Measurements from ENCODE around the gene COX8A. TPM values are rescaled to one million over a fixed set of nuclear protein-coding genes. Genes with fewer than 3 reads are reported as not detected.

The COX8A gene
- total and polyA plus RNA-seq, 7 donors = 419 to 1,691 (median 659) TPM

GRCh38 chr11:64023712-64024710 lies 49.6 kb downstream of the COX8A start:
- Histone ChIP-seq H3K4me1 (peaks cover 0 to 10% (median 8%) of the 10 kb centered on the region in 4 donors), H3K9me3 (no peaks in the 10 kb centered on the region), H3K4me3 (no peak overlapping the region), H3K36me3 (no peaks in the 10 kb centered on the region), H3K27me3 (peaks cover 0 to 12% (median 0%) of the 10 kb centered on the region in 3 donors), H3K27ac (peak overlapping the region in 2 of 4 donors; percentile 4 to 38)
- TF ChIP-seq POLR2A (IDR thresholded peaks at IDR 0.05) (no peak), POLR2AphosphoS5 (IDR thresholded peaks at IDR 0.05) (no peak), EP300 (IDR thresholded peaks at IDR 0.05) (no peak)
- TF ChIP-seq, protein P1, sequence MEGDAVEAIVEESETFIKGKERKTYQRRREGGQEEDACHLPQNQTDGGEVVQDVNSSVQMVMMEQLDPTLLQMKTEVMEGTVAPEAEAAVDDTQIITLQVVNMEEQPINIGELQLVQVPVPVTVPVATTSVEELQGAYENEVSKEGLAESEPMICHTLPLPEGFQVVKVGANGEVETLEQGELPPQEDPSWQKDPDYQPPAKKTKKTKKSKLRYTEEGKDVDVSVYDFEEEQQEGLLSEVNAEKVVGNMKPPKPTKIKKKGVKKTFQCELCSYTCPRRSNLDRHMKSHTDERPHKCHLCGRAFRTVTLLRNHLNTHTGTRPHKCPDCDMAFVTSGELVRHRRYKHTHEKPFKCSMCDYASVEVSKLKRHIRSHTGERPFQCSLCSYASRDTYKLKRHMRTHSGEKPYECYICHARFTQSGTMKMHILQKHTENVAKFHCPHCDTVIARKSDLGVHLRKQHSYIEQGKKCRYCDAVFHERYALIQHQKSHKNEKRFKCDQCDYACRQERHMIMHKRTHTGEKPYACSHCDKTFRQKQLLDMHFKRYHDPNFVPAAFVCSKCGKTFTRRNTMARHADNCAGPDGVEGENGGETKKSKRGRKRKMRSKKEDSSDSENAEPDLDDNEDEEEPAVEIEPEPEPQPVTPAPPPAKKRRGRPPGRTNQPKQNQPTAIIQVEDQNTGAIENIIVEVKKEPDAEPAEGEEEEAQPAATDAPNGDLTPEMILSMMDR (IDR thresholded peaks at IDR 0.05) = no peak
- intact Hi-C loops (cut with DNase I) = no loop called here
- 85 to 88% methylated on average over 20 of the region's 20 CpGs for WGBS, 2 donors
- DNase-seq = no peak

DNA sequence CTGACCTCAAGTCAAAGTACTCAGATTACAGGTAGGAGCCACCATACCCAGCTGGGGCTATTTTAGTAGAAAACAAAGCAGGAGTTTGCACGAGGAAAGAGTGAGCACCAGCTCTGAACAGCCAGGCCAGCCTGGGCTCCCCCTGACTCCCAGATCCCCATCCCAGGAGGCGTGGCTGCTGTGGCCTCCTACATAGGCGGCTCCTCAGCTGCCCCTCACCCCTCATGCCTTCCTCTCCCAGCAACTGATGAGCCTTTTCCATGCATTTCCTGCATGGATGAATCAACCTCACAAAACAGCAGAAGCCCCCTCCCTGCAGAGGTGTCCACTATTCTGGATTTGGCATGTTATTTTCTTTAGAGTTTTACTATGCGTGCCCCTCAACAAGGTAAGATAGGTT lies 50.8 kb downstream of the COX8A start:
- intact Hi-C loops (cut with DNase I) = no loop called here
- no peak for TF ChIP-seq POLR2AphosphoS5 (IDR thresholded peaks at IDR 0.05)
- TF ChIP-seq EP300 (IDR thresholded peaks at IDR 0.05) = no peak
- TF ChIP-seq POLR2A (IDR thresholded peaks at IDR 0.05) = no peak
- TF ChIP-seq, protein P1 (IDR thresholded peaks at IDR 0.05) = no peak
- Histone ChIP-seq H3K27me3 (peaks cover 0 to 12% (median 0%) of the 10 kb centered on the region in 3 donors), H3K4me3 (no peak overlapping the region), H3K4me1 (peaks cover 0 to 10% (median 8%) of the 10 kb centered on the region in 4 donors), H3K36me3 (no peaks in the 10 kb centered on the region), H3K27ac (no peak overlapping the region), H3K9me3 (no peaks in the 10 kb centered on the region)
- WGBS, 2 donors = 90 to 91% methylated on average over 4 of the region's 4 CpGs
- no peak for DNase-seq

Small RNA genes lying within 50 kb of the gene (small RNA-seq; reads per million reads assigned to genes)
- 0 reads per million in 3 donors for gene RNU6-45P

Other genes with a start within 250 kb of the COX8A start
- 10 to 100 TPM; 11.1 to 20.4 (median 13.6) TPM for gene ZFTA, start 205.8 kb upstream of the COX8A start, total RNA-seq
- 1 to 10 TPM in 2 of 3 donors, under 1 TPM in 1; 0.69 to 4.0 (median 3.6) TPM for gene ZFTA, start 205.8 kb upstream of the COX8A start, polyA plus RNA-seq
- 10 to 100 TPM; 12.2 to 15.2 (median 14.1) TPM for gene SPINDOC, start 161.2 kb upstream of the COX8A start, total RNA-seq
- 10 to 100 TPM in 1 of 3 donors, 1 to 10 TPM in 2; 4.6 to 11.7 (median 4.8) TPM for gene SPINDOC, start 161.2 kb upstream of the COX8A start, polyA plus RNA-seq
- gene MARK2, start 135.5 kb upstream of the COX8A start, total RNA-seq = 10 to 100 TPM; 14.3 to 24.6 (median 18.2) TPM
- 10 to 100 TPM; 25.8 to 49.3 (median 44.2) TPM for gene MARK2, start 135.5 kb upstream of the COX8A start, polyA plus RNA-seq
- gene RCOR2, start 57.5 kb upstream of the COX8A start, total RNA-seq = under 1 TPM; 0.49 to 0.83 (median 0.70) TPM
- 1 to 10 TPM in 1 of 3 donors, under 1 TPM in 2; 0.60 to 2.4 (median 0.69) TPM for gene RCOR2, start 57.5 kb upstream of the COX8A start, polyA plus RNA-seq
- gene NAA40, start 35.6 kb upstream of the COX8A start, total RNA-seq = 10 to 100 TPM in 1 of 4 donors, 1 to 10 TPM in 3; 5.4 to 18.0 (median 6.8) TPM
- 10 to 100 TPM in 2 of 3 donors, 1 to 10 TPM in 1; 7.2 to 22.9 (median 11.1) TPM for gene NAA40, start 35.6 kb upstream of the COX8A start, polyA plus RNA-seq
- 10 to 100 TPM; 44.8 to 61.7 (median 57.8) TPM for gene OTUB1, start 11.8 kb downstream of the COX8A start, total RNA-seq
- gene OTUB1, start 11.8 kb downstream of the COX8A start, polyA plus RNA-seq = 10 to 100 TPM; 88.9 to 96.4 (median 91.3) TPM
- gene FLRT1, start 61.3 kb downstream of the COX8A start, total RNA-seq = 1 to 10 TPM in 3 of 4 donors, under 1 TPM in 1; 0.99 to 6.9 (median 3.1) TPM
- gene FLRT1, start 61.3 kb downstream of the COX8A start, polyA plus RNA-seq = under 1 TPM in 1 of 3 donors, not detected in 2; 0.66 TPM
- gene MACROD1, start 191.5 kb downstream of the COX8A start, total RNA-seq = 10 to 100 TPM; 23.3 to 33.9 (median 25.8) TPM
- gene MACROD1, start 191.5 kb downstream of the COX8A start, polyA plus RNA-seq = 10 to 100 TPM; 14.2 to 16.8 (median 14.8) TPM
- 10 to 100 TPM; 58.2 to 90.3 (median 81.0) TPM for gene STIP1, start 211.6 kb downstream of the COX8A start, total RNA-seq
- 10 to 100 TPM; 38.4 to 84.3 (median 50.2) TPM for gene STIP1, start 211.6 kb downstream of the COX8A start, polyA plus RNA-seq
- gene FERMT3, start 232.1 kb downstream of the COX8A start, total RNA-seq = 10 to 100 TPM; 15.0 to 26.2 (median 20.3) TPM
- 10 to 100 TPM; 15.3 to 41.5 (median 20.4) TPM for gene FERMT3, start 232.1 kb downstream of the COX8A start, polyA plus RNA-seq

Measured in sigmoid colon (tissue), 7 donors.